ENCODE measurements around the gene CTTN.

Gene CTTN

DNA sequence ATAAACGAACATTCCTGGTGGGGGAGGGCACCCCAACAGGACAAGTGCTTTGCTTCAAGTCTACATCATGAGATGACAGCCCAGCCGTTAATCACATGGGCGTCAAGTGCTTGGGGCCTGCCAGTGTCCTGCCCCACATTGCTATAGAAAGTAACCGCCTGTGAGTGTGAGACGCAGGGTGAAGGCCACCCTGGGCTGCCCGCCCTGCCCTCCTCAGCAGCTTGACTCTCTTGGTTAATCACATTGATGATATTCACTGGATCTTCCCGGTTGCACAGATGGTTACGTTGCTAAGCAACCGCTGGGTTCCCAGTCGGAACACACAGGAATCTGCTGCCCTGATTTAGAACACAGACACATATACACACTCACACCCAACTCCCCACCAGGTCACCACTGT, 79.3 kb downstream of the CTTN start:
- no peak for DNase-seq

DNA sequence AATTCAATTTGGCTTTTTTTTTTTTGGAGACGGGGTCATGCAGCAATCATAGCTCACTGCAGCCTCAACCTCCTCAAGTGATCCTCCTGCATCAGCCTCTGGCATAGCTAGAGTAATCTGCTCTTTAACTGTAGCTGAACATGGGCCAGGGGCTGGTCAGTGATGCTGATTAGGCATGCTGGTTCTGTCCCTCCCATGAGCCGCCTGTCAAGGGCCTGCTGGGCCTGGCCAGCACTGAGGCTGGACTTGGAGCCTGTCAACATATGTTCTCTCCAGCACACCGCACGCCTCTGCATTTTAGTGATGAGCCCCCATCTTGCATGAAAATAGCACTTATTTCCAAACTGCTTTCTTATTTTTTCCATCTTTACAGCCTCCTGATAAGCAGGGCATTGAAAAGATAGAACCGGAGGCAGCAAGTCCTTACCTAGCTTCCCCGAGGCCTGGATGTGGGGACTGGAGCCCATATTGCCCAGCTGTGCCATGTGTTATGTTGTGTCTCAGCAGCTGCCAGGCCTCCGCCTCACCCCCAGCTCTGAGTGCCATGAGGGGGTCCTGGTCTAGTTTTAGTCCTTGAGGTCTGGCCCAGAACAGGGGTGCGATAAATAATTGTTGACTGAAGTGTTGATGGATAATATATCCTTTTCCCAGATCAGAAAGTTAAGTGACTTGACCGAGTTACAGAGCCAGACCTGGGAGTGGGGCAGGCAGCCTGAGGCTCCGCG, 80.0 kb downstream of the CTTN start:
- DNase-seq, result no peak

- no peak for DNase-seq
Observed at GRCh38 chr11:70480711-70481110, 82.4 kb downstream of the CTTN start.

DNA sequence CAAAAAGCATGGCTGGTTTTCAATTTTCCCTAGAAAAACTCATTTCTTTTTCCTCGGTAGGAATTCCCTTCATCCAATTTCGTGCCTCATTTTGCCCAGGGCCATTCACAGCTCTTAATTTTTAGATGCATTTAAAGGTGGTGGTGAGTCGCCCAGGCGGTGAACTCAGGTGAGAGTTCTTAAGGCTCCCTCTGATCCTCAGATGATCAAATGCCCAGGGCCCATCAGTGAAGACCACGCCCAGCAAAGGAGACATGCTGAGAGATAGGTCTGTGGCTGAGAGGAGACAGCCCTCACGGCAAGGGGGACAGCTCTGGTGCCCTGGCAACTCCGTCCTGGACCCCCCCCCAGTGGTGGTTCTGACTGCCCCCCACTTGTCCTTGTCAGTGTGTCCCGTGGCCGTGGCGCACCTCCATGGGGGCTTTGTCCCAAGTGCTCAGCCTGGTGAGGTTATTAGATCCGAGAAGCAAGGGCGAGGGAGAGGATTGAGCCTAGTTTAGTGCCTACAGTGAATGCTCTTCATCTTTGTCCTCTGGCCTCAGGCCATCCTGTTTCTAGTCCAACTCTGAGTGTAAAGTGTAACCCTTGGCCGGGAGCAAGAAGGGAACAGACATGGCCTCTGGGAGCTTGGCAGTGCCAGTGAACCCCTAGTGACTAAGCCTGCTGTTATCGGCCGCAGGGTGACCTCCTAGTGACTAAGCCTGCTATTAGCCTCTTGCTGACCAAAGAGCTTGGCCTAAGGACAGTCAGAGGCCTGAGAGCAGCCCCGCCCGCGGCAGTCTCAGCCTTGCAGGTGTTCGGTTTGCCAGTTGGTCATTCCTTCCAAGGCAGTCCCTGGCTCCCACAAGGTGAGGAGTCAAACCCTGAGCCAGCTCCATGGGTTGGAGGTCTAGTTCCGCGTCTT, 83.5 kb downstream of the CTTN start:
- DNase-seq, result no peak

- DNase-seq, result no peak
Observed at GRCh38 chr11:70482529-70482917, 84.2 kb downstream of the CTTN start.

DNA sequence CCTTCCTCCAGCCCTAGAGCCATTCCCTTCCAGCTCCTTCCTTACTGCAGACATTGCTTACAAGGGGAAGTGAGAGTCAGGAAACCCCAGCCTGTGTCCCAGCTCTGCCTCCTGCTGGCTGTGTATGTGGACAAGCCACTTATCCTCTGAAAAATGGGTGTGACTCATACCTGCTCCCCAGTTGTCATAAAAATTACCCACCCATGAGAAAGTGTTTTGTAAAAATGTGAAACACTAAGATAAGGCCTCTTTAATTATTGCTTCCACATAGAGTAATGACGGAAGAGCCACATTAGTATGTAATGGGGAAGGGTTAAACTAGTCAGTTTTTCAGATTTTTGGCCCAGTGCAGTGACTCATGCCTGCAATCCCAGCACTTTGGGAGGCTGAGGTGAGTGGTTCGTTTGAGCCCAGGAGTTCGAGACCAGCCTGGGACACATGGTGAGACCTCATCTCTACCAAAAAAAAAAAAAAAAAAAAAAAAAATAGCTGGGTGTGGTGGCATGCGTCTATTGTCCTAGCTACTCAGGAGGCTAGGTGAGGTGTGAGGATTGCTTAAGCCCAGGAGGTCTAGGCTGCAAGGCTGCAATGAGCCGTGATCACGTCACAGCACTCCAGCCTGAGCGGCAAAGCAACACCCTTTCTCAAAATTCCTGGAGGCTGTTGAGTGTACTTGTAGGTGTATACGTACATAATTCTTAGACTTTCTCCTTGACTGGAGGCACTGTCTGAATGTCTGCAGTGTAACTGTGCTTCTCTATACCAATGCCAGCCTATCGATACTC, 84.9 kb downstream of the CTTN start:
- no peak for DNase-seq

DNA sequence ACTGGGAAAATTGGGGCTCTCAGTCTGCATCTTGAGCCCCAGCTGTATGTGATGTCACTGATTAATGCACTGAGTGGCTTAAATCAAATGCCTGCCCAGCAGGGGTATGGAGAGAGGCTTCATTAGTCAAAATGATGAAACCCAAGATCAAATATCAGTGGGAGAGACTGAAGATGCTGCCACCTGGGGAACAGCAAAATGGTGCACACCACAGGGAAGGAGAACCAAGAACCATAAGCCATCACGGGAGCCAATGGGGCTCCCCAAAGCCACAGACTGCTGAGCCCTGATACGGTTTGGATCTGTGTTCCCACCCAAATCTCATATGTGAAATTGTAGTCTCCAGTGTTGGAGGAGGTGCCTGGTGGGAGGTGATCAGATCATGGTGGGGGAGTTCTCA, 85.6 kb downstream of the CTTN start:
- DNase-seq, result no peak

DNA sequence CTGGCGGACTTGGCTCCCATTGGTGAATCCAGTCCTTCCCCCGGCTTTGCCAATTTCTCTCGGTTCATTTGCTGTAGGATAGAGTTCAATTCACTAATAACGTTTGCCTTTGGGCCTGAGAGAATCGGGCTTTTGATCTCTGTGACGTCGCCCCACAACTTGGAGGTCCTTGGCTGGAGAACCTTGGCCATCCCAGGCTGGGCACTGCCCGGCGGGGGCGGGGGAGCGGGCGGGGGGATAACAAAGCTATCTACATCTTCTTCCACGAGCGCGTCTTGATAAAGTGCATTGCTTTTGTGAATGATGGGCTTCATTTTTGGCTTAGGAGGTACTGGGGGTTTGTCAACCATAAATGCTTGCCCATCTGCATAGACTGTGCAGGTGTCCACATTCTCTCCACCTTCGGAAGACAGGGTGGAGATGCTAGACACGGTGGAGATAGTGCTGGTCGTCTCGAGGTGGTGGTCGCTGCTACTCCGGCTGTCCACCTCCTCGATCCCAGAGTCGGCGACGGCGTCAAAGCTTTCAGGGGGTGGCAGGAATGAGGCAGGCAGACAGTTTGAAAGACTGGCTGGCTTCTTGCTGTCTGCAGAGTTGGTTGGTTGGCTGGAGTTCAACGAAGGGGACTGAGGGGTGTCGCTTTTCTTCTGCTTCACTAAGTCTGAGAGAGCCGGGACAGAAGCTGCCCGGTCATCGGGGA, 87.1 kb downstream of the CTTN start:
- DNase-seq, result no peak

DNA sequence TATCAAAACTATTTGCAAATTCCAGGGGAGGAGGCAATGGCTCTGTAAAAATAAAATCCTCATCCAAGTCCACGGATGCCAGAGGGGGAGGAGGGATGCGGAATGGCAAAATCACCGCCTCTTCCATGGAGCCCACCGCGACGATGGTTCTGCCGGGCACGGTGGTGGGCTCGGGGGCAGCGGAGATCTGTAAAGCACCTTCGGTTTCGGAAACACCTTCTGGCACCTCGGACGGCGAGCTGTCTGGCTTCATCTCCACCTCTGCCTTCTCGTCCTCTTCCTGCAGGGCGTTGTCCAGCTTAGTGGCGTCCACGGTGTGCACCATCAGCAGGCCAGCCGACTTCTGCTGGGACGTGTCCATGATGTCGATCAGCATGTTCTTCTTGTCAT, 87.7 kb downstream of the CTTN start:
- DNase-seq, result no peak

Data from effector CD8-positive, alpha-beta T cell (primary cell).